HG02840 (cell line): Measurements from ENCODE around the gene SLK.

ENCODE experiments used
- ATAC-seq: cut with Tn5 transposase; IDR thresholded peaks from one replicate; pipeline ENCODE4 v1.9.1; 2021; ENCODE audit warnings: mild to moderate bottlenecking, moderate library complexity, moderate number of reproducible peaks; ENCODE audit not compliant: unreplicated experiment, low FRiP score

SLK gene

GRCh38 chr10:103966671-103967447 is at the start of gene SLK:
SLK (plus strand) TSS chr10:103967140; CDS start chr10:103967746, 606 bp downstream.
- ATAC-seq = peak; percentile 80

- peak; percentile 30 for ATAC-seq
These were observed 49.5 kb upstream of the SLK start for GRCh38 chr10:103917302-103918052.

DNA sequence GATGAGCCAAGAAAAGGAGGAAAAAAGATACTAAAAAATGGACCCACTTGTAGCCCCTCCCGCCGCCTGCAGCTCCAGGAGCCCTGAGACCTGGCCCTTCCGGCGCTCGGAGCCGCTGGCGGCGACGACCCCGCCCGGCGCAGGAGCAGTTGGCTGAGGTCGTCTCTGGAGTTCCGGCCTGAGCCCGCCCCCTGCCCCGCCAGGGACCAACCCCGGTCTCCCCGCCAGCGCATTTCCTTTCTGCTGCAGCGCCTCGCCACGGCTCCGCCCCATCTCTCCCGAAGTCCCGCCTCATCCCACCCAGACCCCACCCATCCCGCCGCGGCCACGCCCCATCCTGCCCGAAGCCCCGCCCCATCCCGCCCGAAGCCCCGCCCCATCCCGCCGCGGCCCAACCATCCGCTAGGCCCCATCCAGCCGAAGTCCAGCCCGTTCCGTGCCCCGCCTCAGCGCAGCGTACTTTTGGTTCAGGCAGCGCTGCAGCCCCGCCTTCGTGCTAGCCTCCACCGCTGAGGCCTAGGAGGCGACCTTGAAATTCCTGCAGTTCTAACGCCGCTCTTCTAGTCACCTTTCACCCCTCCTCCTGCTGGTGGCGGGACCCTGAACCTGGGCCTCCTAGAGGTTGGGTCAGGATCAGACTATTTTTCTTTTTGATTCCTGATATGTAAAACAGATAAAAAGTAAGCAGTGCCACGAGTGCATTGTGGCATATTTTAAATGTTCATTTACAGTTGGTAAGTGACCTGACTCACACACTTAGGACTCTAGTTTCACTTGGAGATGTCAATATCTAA is 48.7 kb upstream of the SLK start, which contains the start of gene STN1:
STN1 (minus strand) TSS at position 132 of the 794 bp plus-strand sequence. CDS start 590 bp downstream, outside the sequence.
- ATAC-seq = peak; percentile 91

- ATAC-seq = no peak
These were observed 47.3 kb upstream of the SLK start for GRCh38 chr10:103919648-103920025.

GRCh38 chr10:103921248-103921647 is 45.7 kb upstream of the SLK start:
- no peak for ATAC-seq

GRCh38 chr10:103921750-103922195 is 45.2 kb upstream of the SLK start:
- no peak for ATAC-seq

GRCh38 chr10:103922659-103923058 is 44.3 kb upstream of the SLK start:
- no peak for ATAC-seq

GRCh38 chr10:103923502-103923901 is 43.4 kb upstream of the SLK start:
- ATAC-seq = no peak

DNA sequence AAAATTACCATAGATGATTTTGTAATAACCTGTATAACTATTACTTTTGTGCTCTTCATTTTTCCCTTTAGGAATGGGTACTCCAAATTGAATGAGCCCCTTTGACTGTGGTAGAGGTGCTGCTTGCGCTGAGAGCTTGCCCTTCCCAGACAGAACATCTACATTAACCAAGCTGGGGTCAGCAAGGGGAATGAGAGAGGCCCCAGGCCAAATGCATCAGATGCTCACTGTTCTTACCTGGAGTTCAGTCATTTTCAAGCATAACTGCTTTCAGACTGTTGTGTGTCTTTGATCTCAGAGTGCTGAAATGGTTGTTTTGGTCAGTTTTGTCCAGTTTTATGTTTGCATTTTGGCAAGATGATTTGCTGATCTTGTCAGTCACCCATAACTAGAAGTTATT is 41.3 kb upstream of the SLK start:
- no peak for ATAC-seq

DNA sequence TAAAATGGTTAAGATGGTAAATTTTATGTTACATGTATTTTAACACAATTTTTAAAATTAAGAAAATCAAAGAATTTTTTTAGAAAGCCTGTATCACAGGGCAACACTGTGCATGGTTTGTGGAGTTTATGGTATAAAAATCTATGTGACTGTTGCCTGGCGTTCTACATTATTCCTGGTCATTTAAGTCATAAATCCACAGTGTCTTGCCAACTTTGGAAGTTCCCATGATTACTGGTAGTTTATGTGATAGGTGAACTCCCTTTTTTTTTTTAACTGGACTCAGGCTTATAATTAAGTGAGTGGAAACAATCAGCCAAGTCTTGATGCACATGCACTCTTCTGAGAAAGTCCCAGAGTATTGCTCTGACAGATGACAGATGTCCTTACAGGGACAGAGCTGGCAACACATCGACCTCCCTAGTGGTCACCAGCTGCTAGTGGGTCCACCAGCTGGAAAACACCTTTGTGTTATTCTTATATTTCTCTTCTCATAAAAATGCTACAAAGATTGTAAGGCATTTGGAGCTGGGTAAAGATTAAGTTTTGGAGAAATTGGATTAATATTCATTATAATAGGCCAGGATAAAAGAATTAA is 40.1 kb upstream of the SLK start:
- no peak for ATAC-seq

DNA sequence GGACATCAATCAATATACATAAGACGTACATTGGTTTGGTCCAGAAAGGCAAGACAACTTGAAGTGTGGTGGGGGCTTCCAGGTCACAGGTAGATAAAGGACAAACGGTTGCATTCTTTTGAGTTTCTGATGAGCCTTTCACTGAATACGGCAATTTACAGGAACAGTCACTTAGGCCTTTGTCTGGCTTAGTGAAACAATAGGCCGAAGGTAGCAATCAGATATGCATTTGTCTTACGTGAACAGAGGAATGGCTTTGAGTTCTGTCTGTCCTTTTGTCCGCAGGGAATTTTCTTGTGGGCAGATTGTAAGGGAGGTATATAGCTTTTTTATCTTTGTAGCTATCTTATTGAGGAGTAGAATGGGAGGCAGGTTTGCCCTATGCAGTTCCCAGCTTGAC is 38.2 kb upstream of the SLK start:
- ATAC-seq = no peak

GRCh38 chr10:103929381-103929921 is 37.5 kb upstream of the SLK start:
- no peak for ATAC-seq

GRCh38 chr10:103930449-103930848 is 36.5 kb upstream of the SLK start:
- ATAC-seq = no peak

GRCh38 chr10:103930881-103931280 is 36.1 kb upstream of the SLK start:
- ATAC-seq = no peak

GRCh38 chr10:103931603-103932002 is 35.3 kb upstream of the SLK start:
- ATAC-seq = no peak

GRCh38 chr10:103932271-103932670 is 34.7 kb upstream of the SLK start:
- ATAC-seq = no peak

DNA sequence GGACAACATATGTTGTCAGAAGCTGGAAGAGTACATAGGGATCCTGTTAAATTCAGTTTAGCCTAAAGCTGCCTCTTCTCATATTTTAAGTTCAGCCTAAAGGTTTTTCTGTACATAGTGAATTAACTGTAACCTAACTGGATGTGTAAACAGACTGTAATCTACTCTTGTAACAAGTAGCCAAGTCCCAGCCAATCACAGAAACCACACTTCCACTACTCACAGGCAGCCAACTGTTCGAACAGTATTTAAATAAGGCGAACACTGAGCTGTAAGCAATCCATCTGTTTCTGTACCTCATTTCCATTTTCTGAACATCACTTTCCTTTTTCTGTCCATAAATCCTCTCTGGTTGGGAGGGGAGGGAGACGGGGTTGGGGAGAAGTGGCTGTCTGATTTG is 34.0 kb upstream of the SLK start:
- ATAC-seq = no peak

DNA sequence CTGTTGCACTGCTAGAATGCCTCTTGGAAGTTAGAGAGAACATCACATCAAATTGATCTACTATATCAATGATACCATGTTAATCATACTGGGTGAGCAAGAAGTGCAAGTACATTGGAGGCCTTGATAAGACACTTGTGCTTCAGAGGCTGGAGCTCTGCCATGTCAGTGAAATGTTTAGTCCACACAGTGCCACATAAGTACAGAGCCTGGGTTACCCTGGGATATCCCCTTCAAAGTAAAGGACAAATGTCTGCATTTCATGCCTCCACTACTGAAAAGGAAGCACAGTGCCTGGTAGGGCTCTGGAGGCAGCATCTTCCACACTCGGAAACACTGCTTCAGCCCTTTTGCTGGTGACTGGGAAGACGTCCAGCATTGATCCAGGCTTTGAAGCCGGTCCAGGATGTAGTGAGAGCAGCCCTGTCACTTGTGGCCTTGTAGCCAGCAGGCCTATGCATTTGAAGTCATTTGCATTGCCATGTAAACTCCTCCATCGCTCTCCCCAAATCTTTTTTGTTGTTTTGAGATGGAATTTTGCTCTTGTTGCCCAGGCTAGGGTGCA is 33.3 kb upstream of the SLK start:
- ATAC-seq = no peak

DNA sequence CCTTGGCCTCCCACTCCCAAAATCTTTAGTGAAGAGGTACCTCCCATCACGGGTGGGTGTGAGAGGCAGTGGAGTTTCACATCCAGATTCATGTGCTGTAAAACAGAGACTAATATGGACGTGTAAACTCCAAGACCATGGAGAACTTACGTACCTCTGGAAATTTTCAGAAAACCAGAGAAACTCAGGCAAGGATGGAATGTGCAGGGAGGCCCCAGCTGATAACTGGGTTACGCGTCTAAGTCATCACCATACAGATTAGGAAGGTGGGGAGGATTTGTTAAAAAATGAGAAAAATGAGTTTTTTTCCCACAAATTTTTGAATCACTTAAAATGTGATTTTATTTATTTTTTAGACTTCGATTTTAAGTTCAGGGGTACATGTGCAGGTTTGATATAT is 32.6 kb upstream of the SLK start:
- no peak for ATAC-seq

DNA sequence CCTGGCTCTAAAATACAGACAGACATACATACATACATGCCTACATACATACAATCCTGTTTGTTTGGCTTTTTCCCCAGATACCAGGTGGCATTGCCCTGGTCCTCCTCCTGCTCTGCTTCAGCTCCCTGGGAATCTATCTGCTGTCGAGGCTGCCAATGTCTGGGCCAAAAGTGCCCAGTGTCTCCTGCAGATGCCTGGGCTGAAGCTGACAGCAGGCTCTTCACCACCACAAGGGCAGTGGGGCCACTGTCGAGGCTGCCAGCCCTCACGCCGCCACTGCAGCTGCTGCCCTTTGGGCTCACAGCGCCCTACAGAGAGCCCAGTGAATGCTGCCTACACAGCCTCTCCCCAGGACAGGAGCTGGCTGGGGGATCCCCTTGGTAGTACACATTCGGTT is 30.9 kb upstream of the SLK start:
- no peak for ATAC-seq
